ENCODE data around the gene TAF1L.

DNA sequence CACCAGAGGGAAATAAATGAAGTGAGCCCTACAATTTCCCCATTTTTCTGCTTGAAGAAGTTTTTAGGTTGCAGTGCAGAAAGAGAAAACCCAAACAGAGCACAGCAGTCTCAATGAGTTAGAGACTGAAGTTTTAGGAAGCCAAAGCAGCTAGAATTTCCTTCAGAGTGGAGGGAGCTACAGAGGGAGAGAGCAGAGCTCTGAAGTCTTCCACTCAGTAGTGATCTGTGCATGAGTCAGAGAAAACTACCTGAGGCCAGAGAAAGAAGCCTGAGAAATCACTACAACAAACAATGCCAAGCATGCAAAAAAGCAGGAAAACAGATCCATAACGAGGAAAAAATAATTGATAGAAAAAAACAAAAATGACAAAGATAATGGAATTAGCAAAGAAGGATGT lies 44.6 kb downstream of the TAF1L start:
- TF ChIP-seq FOXM1 (IDR thresholded peaks at IDR 0.05; ENCODE audit: borderline replicate concordance), result no peak
- no peak for TF ChIP-seq CTBP1 (IDR thresholded peaks at IDR 0.05; ENCODE audit: borderline replicate concordance)
- TF ChIP-seq ZNF384 (IDR thresholded peaks at IDR 0.05), result no peak
- TF ChIP-seq, protein P1, sequence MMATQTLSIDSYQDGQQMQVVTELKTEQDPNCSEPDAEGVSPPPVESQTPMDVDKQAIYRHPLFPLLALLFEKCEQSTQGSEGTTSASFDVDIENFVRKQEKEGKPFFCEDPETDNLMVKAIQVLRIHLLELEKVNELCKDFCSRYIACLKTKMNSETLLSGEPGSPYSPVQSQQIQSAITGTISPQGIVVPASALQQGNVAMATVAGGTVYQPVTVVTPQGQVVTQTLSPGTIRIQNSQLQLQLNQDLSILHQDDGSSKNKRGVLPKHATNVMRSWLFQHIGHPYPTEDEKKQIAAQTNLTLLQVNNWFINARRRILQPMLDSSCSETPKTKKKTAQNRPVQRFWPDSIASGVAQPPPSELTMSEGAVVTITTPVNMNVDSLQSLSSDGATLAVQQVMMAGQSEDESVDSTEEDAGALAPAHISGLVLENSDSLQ (IDR thresholded peaks at IDR 0.05), result no peak
- TF ChIP-seq FOXA1 (IDR thresholded peaks at IDR 0.05), result no peak
- no peak for TF ChIP-seq NFRKB (IDR thresholded peaks at IDR 0.05)
- TF ChIP-seq BHLHE40 (IDR thresholded peaks at IDR 0.05; ENCODE audit: borderline replicate concordance), result no peak
- no peak for TF ChIP-seq SUZ12 (IDR thresholded peaks at IDR 0.05)
- TF ChIP-seq FOXK2 (IDR thresholded peaks at IDR 0.05), result no peak
- no peak for TF ChIP-seq TARDBP (IDR thresholded peaks at IDR 0.05)
- TF ChIP-seq LEF1 (IDR thresholded peaks at IDR 0.05; ENCODE audit: borderline replicate concordance), result no peak

Data from HEK293T (cell line).